ENCODE results near the gene CEBPZOS. TPM values are rescaled to one million over a fixed set of nuclear protein-coding genes. Genes with fewer than 3 reads are reported as not detected.

CEBPZOS gene
- total and polyA plus RNA-seq, 4 donors: 9.1 to 22.9 (median 13.5) TPM

GRCh38 chr2:37191253-37191652 is 5.0 kb upstream of the CEBPZOS start:
- no peak overlapping the region for H3K27ac ChIP-seq (ENCODE audit: low read depth in 1 of 2, low read length in 2 of 2)
- no peaks in the 10 kb centered on the region for H3K36me3 ChIP-seq (ENCODE audit: control insufficient read depth in 4 of 4, insufficient read depth in 3 of 4, low read depth in 1 of 4, low read length in 3 of 4)
- no peak overlapping the region for H3K9ac ChIP-seq (ENCODE audit: low read depth in 1 of 2, low read length in 2 of 2)
- WGBS: 92% methylated on average over 4 of the region's 4 CpGs
- no peaks in the 10 kb centered on the region for H3K27me3 ChIP-seq (ENCODE audit: control insufficient read depth in 4 of 4, insufficient read depth in 4 of 4, low read length in 3 of 4)
- no peak for DNase-seq (ENCODE audit: low spot score)
- TF ChIP-seq, protein P1, sequence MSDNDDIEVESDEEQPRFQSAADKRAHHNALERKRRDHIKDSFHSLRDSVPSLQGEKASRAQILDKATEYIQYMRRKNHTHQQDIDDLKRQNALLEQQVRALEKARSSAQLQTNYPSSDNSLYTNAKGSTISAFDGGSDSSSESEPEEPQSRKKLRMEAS (IDR thresholded peaks at IDR 0.05): no peak
- TF ChIP-seq, protein P2, sequence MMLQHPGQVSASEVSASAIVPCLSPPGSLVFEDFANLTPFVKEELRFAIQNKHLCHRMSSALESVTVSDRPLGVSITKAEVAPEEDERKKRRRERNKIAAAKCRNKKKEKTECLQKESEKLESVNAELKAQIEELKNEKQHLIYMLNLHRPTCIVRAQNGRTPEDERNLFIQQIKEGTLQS (IDR thresholded peaks at IDR 0.05): no peak
- TF ChIP-seq, protein P3, sequence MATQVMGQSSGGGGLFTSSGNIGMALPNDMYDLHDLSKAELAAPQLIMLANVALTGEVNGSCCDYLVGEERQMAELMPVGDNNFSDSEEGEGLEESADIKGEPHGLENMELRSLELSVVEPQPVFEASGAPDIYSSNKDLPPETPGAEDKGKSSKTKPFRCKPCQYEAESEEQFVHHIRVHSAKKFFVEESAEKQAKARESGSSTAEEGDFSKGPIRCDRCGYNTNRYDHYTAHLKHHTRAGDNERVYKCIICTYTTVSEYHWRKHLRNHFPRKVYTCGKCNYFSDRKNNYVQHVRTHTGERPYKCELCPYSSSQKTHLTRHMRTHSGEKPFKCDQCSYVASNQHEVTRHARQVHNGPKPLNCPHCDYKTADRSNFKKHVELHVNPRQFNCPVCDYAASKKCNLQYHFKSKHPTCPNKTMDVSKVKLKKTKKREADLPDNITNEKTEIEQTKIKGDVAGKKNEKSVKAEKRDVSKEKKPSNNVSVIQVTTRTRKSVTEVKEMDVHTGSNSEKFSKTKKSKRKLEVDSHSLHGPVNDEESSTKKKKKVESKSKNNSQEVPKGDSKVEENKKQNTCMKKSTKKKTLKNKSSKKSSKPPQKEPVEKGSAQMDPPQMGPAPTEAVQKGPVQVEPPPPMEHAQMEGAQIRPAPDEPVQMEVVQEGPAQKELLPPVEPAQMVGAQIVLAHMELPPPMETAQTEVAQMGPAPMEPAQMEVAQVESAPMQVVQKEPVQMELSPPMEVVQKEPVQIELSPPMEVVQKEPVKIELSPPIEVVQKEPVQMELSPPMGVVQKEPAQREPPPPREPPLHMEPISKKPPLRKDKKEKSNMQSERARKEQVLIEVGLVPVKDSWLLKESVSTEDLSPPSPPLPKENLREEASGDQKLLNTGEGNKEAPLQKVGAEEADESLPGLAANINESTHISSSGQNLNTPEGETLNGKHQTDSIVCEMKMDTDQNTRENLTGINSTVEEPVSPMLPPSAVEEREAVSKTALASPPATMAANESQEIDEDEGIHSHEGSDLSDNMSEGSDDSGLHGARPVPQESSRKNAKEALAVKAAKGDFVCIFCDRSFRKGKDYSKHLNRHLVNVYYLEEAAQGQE (IDR thresholded peaks at IDR 0.05): no peak
- TF ChIP-seq YY1 (IDR thresholded peaks at IDR 0.05): no peak
- TF ChIP-seq RAD21 (IDR thresholded peaks at IDR 0.05): no peak
- no peak for TF ChIP-seq CTCF (IDR thresholded peaks at IDR 0.05; ENCODE audit: low read depth, low read length, missing input control)
- TF ChIP-seq HNF4A (conservative IDR thresholded peaks at IDR 0.05): no peak
- TF ChIP-seq NR2F2 (IDR thresholded peaks at IDR 0.05): no peak
- TF ChIP-seq FOXA1 (IDR thresholded peaks at IDR 0.05): no peak
- no peak for TF ChIP-seq TAF1 (conservative IDR thresholded peaks at IDR 0.05)
- no peak for TF ChIP-seq JUND (IDR thresholded peaks at IDR 0.05)
- TF ChIP-seq FOXA2 (IDR thresholded peaks at IDR 0.05): no peak
- no peak for TF ChIP-seq HNF4G (IDR thresholded peaks at IDR 0.05)
- TF ChIP-seq, protein P4, sequence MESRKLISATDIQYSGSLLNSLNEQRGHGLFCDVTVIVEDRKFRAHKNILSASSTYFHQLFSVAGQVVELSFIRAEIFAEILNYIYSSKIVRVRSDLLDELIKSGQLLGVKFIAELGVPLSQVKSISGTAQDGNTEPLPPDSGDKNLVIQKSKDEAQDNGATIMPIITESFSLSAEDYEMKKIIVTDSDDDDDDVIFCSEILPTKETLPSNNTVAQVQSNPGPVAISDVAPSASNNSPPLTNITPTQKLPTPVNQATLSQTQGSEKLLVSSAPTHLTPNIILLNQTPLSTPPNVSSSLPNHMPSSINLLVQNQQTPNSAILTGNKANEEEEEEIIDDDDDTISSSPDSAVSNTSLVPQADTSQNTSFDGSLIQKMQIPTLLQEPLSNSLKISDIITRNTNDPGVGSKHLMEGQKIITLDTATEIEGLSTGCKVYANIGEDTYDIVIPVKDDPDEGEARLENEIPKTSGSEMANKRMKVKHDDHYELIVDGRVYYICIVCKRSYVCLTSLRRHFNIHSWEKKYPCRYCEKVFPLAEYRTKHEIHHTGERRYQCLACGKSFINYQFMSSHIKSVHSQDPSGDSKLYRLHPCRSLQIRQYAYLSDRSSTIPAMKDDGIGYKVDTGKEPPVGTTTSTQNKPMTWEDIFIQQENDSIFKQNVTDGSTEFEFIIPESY (IDR thresholded peaks at IDR 0.05): no peak
- TF ChIP-seq GABPA (IDR thresholded peaks at IDR 0.05 in 1 of 2, conservative IDR thresholded peaks at IDR 0.05 in 1 of 2): no peak
- TF ChIP-seq SP1 (IDR thresholded peaks at IDR 0.05): no peak
- TF ChIP-seq RXRA (IDR thresholded peaks at IDR 0.05): no peak
- H3K9me3 ChIP-seq (ENCODE audit: control insufficient read depth in 4 of 4, low read length in 3 of 4): no peaks in the 10 kb centered on the region
- H3K4me3 ChIP-seq (ENCODE audit: low read depth in 1 of 3, low read length in 3 of 3): no peak overlapping the region
- H3K4me1 ChIP-seq (ENCODE audit: control insufficient read depth in 4 of 4, insufficient read depth in 4 of 4, low read length in 3 of 4): no peaks in the 10 kb centered on the region

DNA sequence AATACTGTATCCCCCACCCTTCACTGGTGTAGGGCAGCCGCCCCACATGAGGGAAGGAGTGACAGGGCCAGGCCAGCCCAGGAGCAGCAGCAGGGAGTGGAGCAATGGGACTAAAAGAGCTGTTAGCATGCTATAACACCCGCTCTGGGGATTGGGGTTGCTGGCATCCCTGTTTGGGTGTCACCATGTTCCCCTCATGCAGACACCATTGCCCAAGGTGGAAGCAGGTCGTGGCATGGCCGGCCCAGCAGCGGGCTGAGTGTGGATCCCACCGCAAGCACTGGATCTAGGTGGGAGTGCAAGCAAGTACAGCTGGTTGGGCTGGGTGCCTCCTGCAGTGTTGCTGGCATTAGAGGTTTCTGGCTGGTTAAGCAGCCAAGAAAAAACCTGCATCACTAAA is 4.5 kb upstream of the CEBPZOS start:
- Histone ChIP-seq H3K4me1 (ENCODE audit: control insufficient read depth in 4 of 4, insufficient read depth in 4 of 4, low read length in 3 of 4) (peaks cover 0 to under 1% (median 0%) of the 10 kb centered on the region in 4 donors), H3K36me3 (ENCODE audit: control insufficient read depth in 4 of 4, insufficient read depth in 3 of 4, low read depth in 1 of 4, low read length in 3 of 4) (no peaks in the 10 kb centered on the region), H3K9me3 (ENCODE audit: control insufficient read depth in 4 of 4, low read length in 3 of 4) (no peaks in the 10 kb centered on the region), H3K27me3 (ENCODE audit: control insufficient read depth in 4 of 4, insufficient read depth in 4 of 4, low read length in 3 of 4) (no peaks in the 10 kb centered on the region), H3K9ac (ENCODE audit: low read depth in 1 of 2, low read length in 2 of 2) (no peak overlapping the region), H3K27ac (ENCODE audit: low read depth in 1 of 2, low read length in 2 of 2) (no peak overlapping the region), H3K4me3 (ENCODE audit: low read depth in 1 of 3, low read length in 3 of 3) (no peak overlapping the region)
- 84% methylated on average over 6 of the region's 6 CpGs for WGBS
- no peak for DNase-seq (ENCODE audit: low spot score)
- no peak for TF ChIP-seq JUND (IDR thresholded peaks at IDR 0.05)
- TF ChIP-seq TAF1 (conservative IDR thresholded peaks at IDR 0.05): no peak
- no peak for TF ChIP-seq SP1 (IDR thresholded peaks at IDR 0.05)
- TF ChIP-seq, protein P3 (IDR thresholded peaks at IDR 0.05): no peak
- no peak for TF ChIP-seq GABPA (IDR thresholded peaks at IDR 0.05 in 1 of 2, conservative IDR thresholded peaks at IDR 0.05 in 1 of 2)
- TF ChIP-seq RXRA (IDR thresholded peaks at IDR 0.05): no peak
- TF ChIP-seq NR2F2 (IDR thresholded peaks at IDR 0.05): no peak
- no peak for TF ChIP-seq FOXA2 (IDR thresholded peaks at IDR 0.05)
- TF ChIP-seq EGR1 (IDR thresholded peaks at IDR 0.05; ENCODE audit: low read depth in 2 of 2): no peak
- TF ChIP-seq, protein P4 (IDR thresholded peaks at IDR 0.05): no peak

Data from liver (tissue), 9 donors.